GM21737 (cell line): ENCODE results near the gene CD200.

ENCODE experiments used
- ATAC-seq: cut with Tn5 transposase; IDR thresholded peaks from one replicate; pipeline ENCODE4 v1.9.1; 2021; ENCODE audit warnings: mild to moderate bottlenecking, moderate library complexity; ENCODE audit not compliant: unreplicated experiment

Gene CD200

GRCh38 chr3:112407888-112408702, 75.1 kb downstream of the CD200 start:
- ATAC-seq = no peak

- no peak for ATAC-seq
Measured at GRCh38 chr3:112409041-112409440, 76.1 kb downstream of the CD200 start.

- ATAC-seq = no peak
Measured at GRCh38 chr3:112411425-112411824, 78.5 kb downstream of the CD200 start.
